Measurements from ENCODE around the gene RTL10. TPM values are rescaled to one million over a fixed set of nuclear protein-coding genes. Genes with fewer than 3 reads are reported as not detected.
A peak's percentile ranks its signal among the peaks of the same experiment; 100 is the strongest.

Gene RTL10
- total and polyA plus RNA-seq, 2 of the 13 experiments (the other 11 are each of a cell fraction or from before 2014, with no cell fraction given): 14.1 to 15.8 TPM

GRCh38 chr22:19840955-19841640, 13.6 kb downstream of the RTL10 start (continued):
- TF ChIP-seq CEBPZ (IDR thresholded peaks at IDR 0.05; ENCODE audit: low read length): no peak
- no peak for TF ChIP-seq BCL3 (CRISPR knock-in tag; IDR thresholded peaks at IDR 0.05)
- no peak for TF ChIP-seq BORCS8-MEF2B (CRISPR knock-in tag; IDR thresholded peaks at IDR 0.05)
- TF ChIP-seq SMARCE1 (IDR thresholded peaks at IDR 0.05; ENCODE audit: borderline replicate concordance): no peak
- no peak for TF ChIP-seq ZNF839 (CRISPR knock-in tag; IDR thresholded peaks at IDR 0.05; ENCODE audit: borderline replicate concordance)
- TF ChIP-seq FOXO4 (CRISPR knock-in tag; conservative IDR thresholded peaks at IDR 0.05): no peak
- TF ChIP-seq HNF1B (CRISPR knock-in tag; IDR thresholded peaks at IDR 0.05): no peak
- TF ChIP-seq NR2F1 (CRISPR knock-in tag; IDR thresholded peaks at IDR 0.05): no peak
- TF ChIP-seq ZNF251 (CRISPR knock-in tag; IDR thresholded peaks at IDR 0.05): no peak
- no peak for TF ChIP-seq ZGPAT (CRISPR knock-in tag; IDR thresholded peaks at IDR 0.05)
- TF ChIP-seq RXRA (CRISPR knock-in tag; IDR thresholded peaks at IDR 0.05): no peak; the same call in 1 of the 2 replicates
- no peak for TF ChIP-seq MTA1 (CRISPR knock-in tag; IDR thresholded peaks at IDR 0.05; ENCODE audit: borderline replicate concordance)
- no peak for TF ChIP-seq TBX3 (IDR thresholded peaks at IDR 0.05; ENCODE audit: borderline replicate concordance)
- no peak for TF ChIP-seq PRDM15 (CRISPR knock-in tag; IDR thresholded peaks at IDR 0.05)
- no peak for TF ChIP-seq SOX6 (IDR thresholded peaks at IDR 0.05)
- peak; percentile 31; the same call in 1 of the 2 replicates for TF ChIP-seq SOX6 (CRISPR knock-in tag; IDR thresholded peaks at IDR 0.05)

Measured in HepG2 (cell line).